ENCODE results near the gene CA11. TPM values are rescaled to one million over a fixed set of nuclear protein-coding genes. Genes with fewer than 3 reads are reported as not detected.

Gene CA11
- total and polyA plus RNA-seq, 5 donors: 8.6 to 16.6 (median 14.2) TPM

GRCh38 chr19:48625891-48626327, 20.1 kb downstream of the CA11 start:
- DNase-seq: peak; percentile 34 to 73 (median 66)
- Histone ChIP-seq H3K9me3 (ENCODE audit: control insufficient read depth, low read length) (no peaks in the 10 kb centered on the region), H3K4me1 (ENCODE audit: control insufficient read depth, insufficient read depth, low read length) (no peaks in the 10 kb centered on the region), H3K27ac (ENCODE audit: low read length) (no peak overlapping the region), H3K27me3 (ENCODE audit: control insufficient read depth, insufficient read depth) (no peaks in the 10 kb centered on the region), H3K4me3 (ENCODE audit: low read length) (no peak overlapping the region)
- WGBS: 94% methylated on average over 30 of the region's 30 CpGs
- ATAC-seq: no peak
- intact Hi-C loops (cut with DNase I): no loop called here

GRCh38 chr19:48624791-48625723, 20.9 kb downstream of the CA11 start:
- intact Hi-C loops (cut with DNase I): no loop called here
- Histone ChIP-seq H3K4me1 (ENCODE audit: control insufficient read depth, insufficient read depth, low read length) (no peaks in the 10 kb centered on the region), H3K4me3 (ENCODE audit: low read length) (peak overlapping the region; percentile 43), H3K27ac (ENCODE audit: low read length) (no peak overlapping the region), H3K27me3 (ENCODE audit: control insufficient read depth, insufficient read depth) (no peaks in the 10 kb centered on the region), H3K9me3 (ENCODE audit: control insufficient read depth, low read length) (no peaks in the 10 kb centered on the region)
- WGBS: 55% methylated on average over 24 of the region's 24 CpGs
- DNase-seq (peak; percentile 31 to 74 (median 66)), ATAC-seq (no peak)

GRCh38 chr19:48624067-48624594, 21.9 kb downstream of the CA11 start:
- Histone ChIP-seq H3K27ac (ENCODE audit: low read length) (peak overlapping the region; percentile 69), H3K4me1 (ENCODE audit: control insufficient read depth, insufficient read depth, low read length) (no peaks in the 10 kb centered on the region), H3K9me3 (ENCODE audit: control insufficient read depth, low read length) (no peaks in the 10 kb centered on the region), H3K27me3 (ENCODE audit: control insufficient read depth, insufficient read depth) (no peaks in the 10 kb centered on the region), H3K4me3 (ENCODE audit: low read length) (peak overlapping the region; percentile 43)
- intact Hi-C loops (cut with DNase I): no loop called here
- ATAC-seq: peak; percentile 88 to 89
- 1% methylated on average over 40 of the region's 40 CpGs for WGBS
- DNase-seq: peak; percentile 99 to 100 (median 100)

- DNase-seq (no peak), ATAC-seq (no peak)
- Histone ChIP-seq H3K4me3 (ENCODE audit: low read length) (no peak overlapping the region), H3K27me3 (ENCODE audit: control insufficient read depth, insufficient read depth) (no peaks in the 10 kb centered on the region), H3K27ac (ENCODE audit: low read length) (peak overlapping the region; percentile 69), H3K9me3 (ENCODE audit: control insufficient read depth, low read length) (no peaks in the 10 kb centered on the region), H3K4me1 (ENCODE audit: control insufficient read depth, insufficient read depth, low read length) (no peaks in the 10 kb centered on the region)
- 18% methylated on average over 8 of the region's 8 CpGs for WGBS
- intact Hi-C loops (cut with DNase I): no loop called here
Observed at GRCh38 chr19:48623556-48624066, 22.4 kb downstream of the CA11 start.

- DNase-seq (no peak), ATAC-seq (no peak)
- WGBS: 30% methylated on average over 6 of the region's 6 CpGs
- intact Hi-C loops (cut with DNase I): no loop called here
- Histone ChIP-seq H3K4me3 (ENCODE audit: low read length) (peak overlapping the region; percentile 57), H3K9me3 (ENCODE audit: control insufficient read depth, low read length) (no peaks in the 10 kb centered on the region), H3K27me3 (ENCODE audit: control insufficient read depth, insufficient read depth) (no peaks in the 10 kb centered on the region), H3K27ac (ENCODE audit: low read length) (peak overlapping the region; percentile 97), H3K4me1 (ENCODE audit: control insufficient read depth, insufficient read depth, low read length) (peaks cover 5% of the 10 kb centered on the region)
Observed at GRCh38 chr19:48619692-48620585, 26.0 kb downstream of the CA11 start.

GRCh38 chr19:48618916-48619691, 26.9 kb downstream of the CA11 start, which contains the start of the genes RPL18 and SPHK2:
RPL18 (minus strand) TSS chr19:48619178; CDS start chr19:48619143, 35 bp downstream.
SPHK2 (plus strand) TSS chr19:48619506; CDS start chr19:48620515, 1,009 bp downstream.
- DNase-seq: peak; percentile 99
- WGBS: under 1% methylated on average over 69 of the region's 69 CpGs
- Histone ChIP-seq H3K27me3 (ENCODE audit: control insufficient read depth, insufficient read depth) (no peaks in the 10 kb centered on the region), H3K4me3 (ENCODE audit: low read length) (peak within 1 kb of the TSS; percentile 69), H3K9me3 (ENCODE audit: control insufficient read depth, low read length) (no peaks in the 10 kb centered on the region), H3K4me1 (ENCODE audit: control insufficient read depth, insufficient read depth, low read length) (peaks cover 5% of the 10 kb centered on the region), H3K27ac (ENCODE audit: low read length) (peak within 1 kb of the TSS; percentile 97)
- intact Hi-C loops (cut with DNase I): no loop called here
- peak; percentile 92 to 93 for ATAC-seq

- peak overlapping the region; percentile 44 for H3K27ac ChIP-seq (ENCODE audit: low read length)
- no peak for ATAC-seq
- no peaks in the 10 kb centered on the region for H3K27me3 ChIP-seq (ENCODE audit: control insufficient read depth, insufficient read depth)
- H3K4me3 ChIP-seq (ENCODE audit: low read length): peak overlapping the region; percentile 69
- no peak for DNase-seq
- no peaks in the 10 kb centered on the region for H3K9me3 ChIP-seq (ENCODE audit: control insufficient read depth, low read length)
- peaks cover 5% of the 10 kb centered on the region for H3K4me1 ChIP-seq (ENCODE audit: control insufficient read depth, insufficient read depth, low read length)
- 2% methylated on average over 18 of the region's 18 CpGs for WGBS
- intact Hi-C loops (cut with DNase I): no loop called here
Observed at GRCh38 chr19:48618278-48618915, 27.6 kb downstream of the CA11 start.

GRCh38 chr19:48617146-48617937, 28.6 kb downstream of the CA11 start:
- no peak overlapping the region for H3K27ac ChIP-seq (ENCODE audit: low read length)
- intact Hi-C loops (cut with DNase I): no loop called here

GRCh38 chr19:48616491-48617056, 29.4 kb downstream of the CA11 start:
- no peak for ATAC-seq
- no peak overlapping the region for H3K27ac ChIP-seq (ENCODE audit: low read length)
- intact Hi-C loops (cut with DNase I): no loop called here
- no peak overlapping the region for H3K4me3 ChIP-seq (ENCODE audit: low read length)
- peak in 1 of 3 donors; percentile 47 for DNase-seq
- no peaks in the 10 kb centered on the region for H3K27me3 ChIP-seq (ENCODE audit: control insufficient read depth, insufficient read depth)
- H3K9me3 ChIP-seq (ENCODE audit: control insufficient read depth, low read length): no peaks in the 10 kb centered on the region
- peaks cover 5% of the 10 kb centered on the region for H3K4me1 ChIP-seq (ENCODE audit: control insufficient read depth, insufficient read depth, low read length)
- WGBS: 68% methylated on average over 12 of the region's 12 CpGs

More at GRCh38 chr19:48617146-48617937, 28.6 kb downstream of the CA11 start:
- no peak for DNase-seq
- Histone ChIP-seq H3K9me3 (ENCODE audit: control insufficient read depth, low read length) (no peaks in the 10 kb centered on the region), H3K4me1 (ENCODE audit: control insufficient read depth, insufficient read depth, low read length) (peaks cover 5% of the 10 kb centered on the region), H3K27me3 (ENCODE audit: control insufficient read depth, insufficient read depth) (no peaks in the 10 kb centered on the region), H3K4me3 (ENCODE audit: low read length) (peak overlapping the region; percentile 69)
- whole genome bisulfite sequencing: 61% methylated on average over 18 of the region's 18 CpGs
- no peak for ATAC-seq
